ENCODE measurements around the gene HUWE1.
"Not testable (repeated sequence)": the region's sequence is repeated elsewhere in the genome, so short reads cannot be mapped to it uniquely, and the experiment has no call there.

The HUWE1 gene, protein sequence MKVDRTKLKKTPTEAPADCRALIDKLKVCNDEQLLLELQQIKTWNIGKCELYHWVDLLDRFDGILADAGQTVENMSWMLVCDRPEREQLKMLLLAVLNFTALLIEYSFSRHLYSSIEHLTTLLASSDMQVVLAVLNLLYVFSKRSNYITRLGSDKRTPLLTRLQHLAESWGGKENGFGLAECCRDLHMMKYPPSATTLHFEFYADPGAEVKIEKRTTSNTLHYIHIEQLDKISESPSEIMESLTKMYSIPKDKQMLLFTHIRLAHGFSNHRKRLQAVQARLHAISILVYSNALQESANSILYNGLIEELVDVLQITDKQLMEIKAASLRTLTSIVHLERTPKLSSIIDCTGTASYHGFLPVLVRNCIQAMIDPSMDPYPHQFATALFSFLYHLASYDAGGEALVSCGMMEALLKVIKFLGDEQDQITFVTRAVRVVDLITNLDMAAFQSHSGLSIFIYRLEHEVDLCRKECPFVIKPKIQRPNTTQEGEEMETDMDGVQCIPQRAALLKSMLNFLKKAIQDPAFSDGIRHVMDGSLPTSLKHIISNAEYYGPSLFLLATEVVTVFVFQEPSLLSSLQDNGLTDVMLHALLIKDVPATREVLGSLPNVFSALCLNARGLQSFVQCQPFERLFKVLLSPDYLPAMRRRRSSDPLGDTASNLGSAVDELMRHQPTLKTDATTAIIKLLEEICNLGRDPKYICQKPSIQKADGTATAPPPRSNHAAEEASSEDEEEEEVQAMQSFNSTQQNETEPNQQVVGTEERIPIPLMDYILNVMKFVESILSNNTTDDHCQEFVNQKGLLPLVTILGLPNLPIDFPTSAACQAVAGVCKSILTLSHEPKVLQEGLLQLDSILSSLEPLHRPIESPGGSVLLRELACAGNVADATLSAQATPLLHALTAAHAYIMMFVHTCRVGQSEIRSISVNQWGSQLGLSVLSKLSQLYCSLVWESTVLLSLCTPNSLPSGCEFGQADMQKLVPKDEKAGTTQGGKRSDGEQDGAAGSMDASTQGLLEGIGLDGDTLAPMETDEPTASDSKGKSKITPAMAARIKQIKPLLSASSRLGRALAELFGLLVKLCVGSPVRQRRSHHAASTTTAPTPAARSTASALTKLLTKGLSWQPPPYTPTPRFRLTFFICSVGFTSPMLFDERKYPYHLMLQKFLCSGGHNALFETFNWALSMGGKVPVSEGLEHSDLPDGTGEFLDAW (N-terminal part only)

DNA sequence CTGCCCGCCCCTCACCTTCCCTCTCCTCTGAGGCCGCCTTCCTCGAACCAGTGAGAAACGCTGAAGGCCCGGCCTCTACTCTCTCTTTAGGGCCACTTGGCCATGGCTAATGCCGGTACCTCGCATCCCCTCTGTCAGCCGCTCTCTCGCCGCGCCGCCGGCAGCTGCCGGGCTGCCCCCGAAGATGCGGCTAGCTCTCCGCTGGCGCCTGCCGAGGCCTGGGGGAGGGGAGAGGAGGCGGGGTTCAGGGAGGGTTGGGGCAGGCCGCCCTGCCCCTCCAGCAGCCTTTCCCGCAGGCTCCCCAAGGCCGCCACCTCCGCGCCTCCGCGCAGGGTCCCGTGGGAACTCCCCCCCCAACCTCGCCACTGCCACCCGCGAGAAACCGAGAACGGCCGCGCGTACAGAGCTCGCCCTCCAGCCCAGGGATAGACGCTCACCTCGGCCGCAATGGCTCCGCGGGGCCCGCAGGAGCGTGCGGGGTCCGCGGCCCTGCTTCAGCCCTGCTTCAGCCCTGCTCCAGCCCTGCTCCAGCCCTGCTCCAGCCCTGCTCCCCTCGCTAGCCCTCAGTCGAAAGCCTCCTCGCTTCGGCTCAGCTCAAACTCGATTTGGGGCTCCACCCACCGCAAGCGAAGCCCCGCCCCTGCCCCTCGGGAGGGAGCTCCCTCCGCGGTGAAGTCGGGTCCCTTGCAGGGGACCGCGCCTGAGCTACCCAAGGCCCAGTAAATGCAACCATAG, at the start of gene HUWE1:
Gene HUWE1, minus strand, starts transcription at position 569 of the 735 bp plus-strand sequence. CDS start 32,612 bp downstream, outside the sequence.
- peak in 12 of 14 donors; percentile 33 to 79 (median 61) for DNase-seq

DNA sequence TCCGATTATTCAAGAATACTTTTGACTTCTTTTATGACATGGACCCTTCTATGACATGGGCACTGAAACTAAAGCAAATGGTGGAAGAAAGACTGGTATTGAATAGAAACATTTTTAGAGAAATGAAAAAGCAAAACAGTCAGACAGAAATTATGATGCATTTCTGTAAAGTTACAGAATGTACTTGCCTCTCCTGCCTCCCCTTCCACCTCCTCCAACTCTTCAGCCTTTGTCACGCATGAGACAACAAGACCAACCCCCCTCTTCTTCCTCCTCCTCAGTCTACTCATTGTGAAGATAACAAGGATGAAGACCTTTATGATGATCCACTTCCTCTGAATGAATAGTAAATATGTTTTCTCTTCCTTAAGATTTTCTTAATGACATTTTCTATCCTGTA, 46.3 kb upstream of the HUWE1 start:
- no peak for DNase-seq

DNA sequence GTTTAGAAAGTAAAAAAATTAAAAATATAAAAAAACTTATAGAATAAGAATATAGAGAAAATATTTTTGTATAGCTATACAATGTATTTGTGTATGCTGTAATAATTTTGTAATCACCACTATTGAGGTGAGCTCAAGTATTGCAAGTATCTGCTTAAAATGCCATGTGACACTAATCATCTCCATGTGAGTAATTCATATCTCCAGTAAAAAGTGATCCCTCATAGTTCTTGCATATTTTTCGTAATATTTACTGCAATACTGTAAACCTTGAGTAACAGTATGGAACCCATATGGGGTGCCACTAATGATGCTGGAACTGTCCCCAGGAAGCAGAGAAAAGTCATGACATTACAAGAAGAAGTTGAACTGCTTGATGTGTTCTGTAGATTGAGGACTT, 43.2 kb upstream of the HUWE1 start:
- DNase-seq, result no peak

DNA sequence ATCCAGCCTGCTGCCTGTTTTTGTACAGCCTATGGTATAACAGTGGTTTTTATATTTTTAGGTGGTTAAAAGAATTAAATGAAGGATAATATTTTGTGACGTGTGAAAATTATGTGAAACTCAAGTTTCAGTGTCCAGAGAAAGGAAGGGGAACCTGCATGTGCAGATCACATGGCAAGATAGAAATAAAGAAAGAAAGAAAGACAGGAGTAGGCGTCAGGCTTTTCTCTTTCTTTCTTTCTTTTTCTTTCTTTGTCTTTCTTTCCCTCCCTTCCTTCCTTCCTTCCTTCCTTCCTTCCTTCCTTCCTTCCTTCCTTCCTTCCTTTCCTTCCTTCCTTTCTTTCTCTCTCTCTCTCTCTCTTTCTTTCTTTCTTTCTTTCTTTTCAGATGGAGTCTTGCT, 42.0 kb upstream of the HUWE1 start:
- DNase-seq, result no peak

DNA sequence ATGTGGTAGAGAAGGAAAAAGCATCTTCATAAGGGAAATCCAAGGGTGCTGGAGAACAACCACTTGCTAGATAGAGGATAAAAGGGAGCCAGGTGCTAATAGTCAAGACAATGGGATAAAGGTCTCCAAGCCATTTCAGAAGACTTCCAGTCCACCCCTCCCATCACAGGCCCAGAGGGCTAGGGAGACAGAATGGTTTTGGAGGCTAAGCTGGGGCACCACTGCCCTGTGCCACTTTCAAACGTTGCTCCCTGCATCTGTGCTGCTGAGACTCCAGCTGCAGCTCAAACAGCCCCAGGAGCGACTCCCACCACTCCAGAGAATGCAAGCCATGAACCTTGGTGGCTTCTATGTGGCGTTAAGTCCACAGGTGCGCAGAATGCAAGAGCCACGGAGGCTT, 38.4 kb upstream of the HUWE1 start:
- DNase-seq, result no peak

DNA sequence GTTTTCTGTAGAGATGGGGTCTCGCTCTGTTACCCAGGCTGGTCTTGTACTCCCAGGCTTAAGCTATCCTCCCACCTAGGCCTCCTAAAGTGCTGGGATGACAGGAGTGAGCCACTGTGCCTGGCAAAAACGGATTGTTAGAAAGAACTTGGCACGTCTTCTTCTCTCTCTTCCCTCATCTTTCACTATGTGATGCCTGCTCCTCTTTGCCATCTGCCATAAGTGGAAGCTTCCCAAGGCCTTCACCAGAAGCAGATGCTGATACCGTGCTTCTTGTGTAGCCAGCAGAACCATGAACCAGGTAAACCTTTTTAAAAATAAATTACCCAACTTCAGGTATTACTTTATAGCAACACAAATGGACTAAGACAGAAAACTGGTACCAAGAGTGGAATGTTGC, 36.9 kb upstream of the HUWE1 start:
- peak in 1 of 14 donors; percentile 11 for DNase-seq

DNA sequence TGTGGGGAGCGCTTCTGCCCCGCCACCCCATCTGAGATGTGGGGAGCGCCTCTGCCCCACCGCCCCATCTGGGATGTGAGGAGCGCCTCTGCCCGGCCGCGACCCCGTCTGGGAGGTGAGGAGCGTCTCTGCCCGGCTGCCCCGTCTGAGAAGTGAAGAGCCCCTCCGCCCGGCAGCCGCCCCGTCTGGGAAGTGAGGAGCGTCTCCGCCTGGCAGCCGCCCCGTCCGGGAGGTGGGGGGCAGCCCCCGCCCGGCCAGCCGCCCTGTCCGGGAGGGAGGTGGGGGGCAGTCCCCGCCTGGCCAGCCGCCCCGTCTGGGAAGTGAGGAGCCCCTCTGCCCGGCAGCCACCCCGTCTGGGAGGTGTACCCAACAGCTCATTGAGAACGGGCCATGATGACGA, 35.1 kb upstream of the HUWE1 start:
- not testable (repeated sequence) for DNase-seq

DNA sequence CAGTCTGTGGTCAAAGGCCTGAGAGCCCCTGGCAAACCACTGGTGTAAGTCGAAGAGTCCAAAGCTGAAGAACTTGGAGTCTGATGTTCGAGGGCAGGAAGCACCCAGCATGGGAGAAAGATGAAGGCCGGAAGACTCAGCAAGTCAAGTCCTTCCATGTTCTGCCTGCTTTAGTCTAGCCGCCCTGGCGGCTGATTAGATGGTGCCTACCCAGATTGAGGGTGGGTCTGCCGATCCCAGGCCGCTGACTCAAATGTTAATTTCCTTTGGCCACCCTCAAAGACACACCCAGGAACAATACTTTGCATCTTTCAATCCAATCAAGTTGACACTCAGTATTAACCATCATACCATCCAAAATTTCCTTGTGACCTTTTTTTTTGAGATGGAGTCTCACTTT, 33.1 kb upstream of the HUWE1 start:
- not testable (repeated sequence) for DNase-seq

DNA sequence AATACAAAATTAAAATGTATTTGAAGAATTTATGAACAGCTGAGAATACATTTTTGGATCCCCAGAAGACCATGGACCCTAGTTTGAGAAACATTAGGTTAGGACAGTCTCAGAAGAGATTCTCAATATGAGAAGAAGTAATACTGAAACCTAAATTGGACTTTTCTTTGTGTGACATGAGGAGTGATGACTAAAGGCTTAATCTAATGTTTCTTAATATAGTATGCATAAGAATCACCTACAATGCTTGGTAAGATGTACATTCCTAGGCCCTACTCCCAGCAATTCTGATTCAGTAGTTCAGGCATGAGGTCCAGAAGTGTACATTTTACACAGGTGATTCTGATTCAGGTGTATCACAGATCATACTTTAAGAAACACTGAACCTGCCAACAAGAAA, 31.6 kb upstream of the HUWE1 start:
- DNase-seq, result no peak

DNA sequence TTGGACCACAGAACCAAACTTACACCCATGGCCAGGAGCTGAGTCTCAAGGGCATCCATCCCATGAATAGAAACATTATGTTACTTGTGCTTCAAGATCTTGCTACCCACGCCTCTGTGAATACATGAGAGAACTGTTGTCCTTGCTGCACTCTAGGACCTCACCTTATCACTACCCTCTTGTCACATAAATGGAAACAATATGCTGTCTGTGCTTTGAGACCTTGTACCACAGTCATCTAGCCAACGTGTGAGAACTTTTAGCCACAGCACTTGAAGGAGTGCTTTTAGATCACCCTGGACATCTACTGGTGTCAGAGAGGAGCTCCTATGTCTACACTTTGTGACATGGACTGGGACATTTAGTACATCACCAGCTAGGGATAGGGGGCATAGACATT, 30.7 kb upstream of the HUWE1 start:
- no peak for DNase-seq

DNA sequence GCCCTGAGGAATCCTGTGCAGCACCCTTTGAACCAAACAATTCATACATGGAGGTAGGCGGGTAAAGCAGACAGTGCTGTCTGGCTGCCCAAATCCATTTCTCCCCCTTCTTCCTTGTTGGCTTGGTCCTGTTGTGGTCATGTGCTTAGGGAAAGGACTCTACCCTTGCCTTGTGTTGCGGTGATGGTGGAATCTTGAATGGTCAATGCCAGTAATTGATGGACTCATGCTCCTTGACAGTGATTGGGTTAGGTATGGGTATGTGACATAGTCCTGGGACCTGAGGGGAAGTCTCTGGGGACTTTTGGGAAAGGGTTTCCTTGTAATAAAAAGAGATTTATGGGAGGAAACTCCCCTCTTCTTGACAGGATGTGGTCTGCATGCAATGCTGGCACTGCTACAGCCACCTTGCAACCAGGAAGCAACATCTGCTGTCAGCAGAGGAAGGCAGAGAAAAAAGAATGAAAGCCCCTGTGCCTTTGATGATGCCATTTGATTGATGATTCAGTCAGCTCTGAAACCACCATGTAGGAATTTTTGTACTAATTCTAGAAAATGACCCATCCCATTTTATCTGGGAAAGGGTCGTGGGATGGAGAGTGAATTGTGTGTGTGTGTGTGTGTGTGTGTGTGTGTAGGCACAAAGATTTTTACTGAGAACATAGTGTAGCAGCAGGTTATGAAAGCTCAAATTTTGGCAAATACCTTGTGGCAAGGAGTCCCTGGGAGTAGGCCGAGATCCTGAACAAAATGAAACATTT, 30.0 kb upstream of the HUWE1 start:
- DNase-seq, result no peak

DNA sequence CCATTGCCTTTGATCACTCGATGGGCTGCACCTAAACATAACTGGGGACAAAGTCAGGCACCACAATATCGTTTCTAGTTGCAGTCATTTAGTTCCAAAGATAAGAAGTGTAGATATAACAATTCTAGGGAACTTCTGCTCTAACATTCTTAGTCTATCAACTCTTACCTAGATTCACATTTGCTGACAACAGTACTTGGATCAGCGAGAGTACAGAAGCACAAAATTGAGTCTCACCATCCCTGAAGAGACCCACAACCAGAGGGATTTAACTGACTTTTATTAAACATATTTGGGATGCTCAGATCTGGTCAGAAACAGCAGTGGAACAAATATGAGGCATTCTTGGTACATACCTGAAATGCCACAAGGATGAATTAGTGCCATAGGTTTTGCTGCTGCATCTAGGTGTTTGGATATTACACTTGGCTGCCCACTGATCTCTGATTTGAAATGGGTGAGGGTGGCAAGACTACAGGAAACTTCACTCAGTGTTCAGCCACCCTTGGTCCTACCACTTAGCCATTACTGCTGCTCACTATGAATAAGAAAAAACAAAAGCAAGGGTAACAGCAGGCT, 28.9 kb upstream of the HUWE1 start:
- no peak for DNase-seq

DNA sequence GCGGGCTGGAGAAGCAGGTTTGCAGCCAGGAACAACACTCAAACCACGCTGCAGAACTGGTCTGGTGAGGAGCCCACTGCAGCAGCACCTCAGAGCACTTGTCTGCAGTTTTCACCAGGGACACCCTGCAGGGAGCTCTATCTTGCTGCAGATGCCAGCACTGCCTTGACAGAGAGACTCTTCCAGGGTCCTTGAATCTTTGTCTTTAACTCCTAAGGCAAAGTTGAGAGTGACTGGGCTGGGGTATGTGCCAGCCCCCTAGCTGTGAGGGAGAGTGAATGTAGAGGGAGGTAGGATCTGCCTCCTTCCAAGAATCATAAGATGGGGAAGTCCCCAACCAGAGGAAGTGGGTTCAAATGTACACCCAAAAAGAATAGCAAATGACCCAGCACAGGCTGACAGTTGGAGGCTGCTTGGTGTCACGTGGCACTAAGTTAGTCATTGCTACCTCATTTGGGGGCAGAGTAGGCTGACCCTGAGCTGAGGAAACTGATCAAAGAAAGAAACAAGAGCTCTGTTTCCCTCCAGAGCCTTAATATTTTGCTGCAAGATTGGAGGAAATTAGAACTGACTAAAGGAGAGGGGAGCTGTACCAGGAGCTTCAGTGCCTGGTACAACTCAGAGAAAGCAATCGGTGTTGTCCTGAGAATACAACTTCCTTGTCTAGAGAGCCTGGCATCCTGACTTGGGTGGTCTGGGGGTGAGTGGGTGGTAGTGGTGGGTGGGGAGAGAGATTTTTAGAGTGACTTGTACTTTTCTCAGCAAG, 28.2 kb upstream of the HUWE1 start:
- no peak for DNase-seq

DNA sequence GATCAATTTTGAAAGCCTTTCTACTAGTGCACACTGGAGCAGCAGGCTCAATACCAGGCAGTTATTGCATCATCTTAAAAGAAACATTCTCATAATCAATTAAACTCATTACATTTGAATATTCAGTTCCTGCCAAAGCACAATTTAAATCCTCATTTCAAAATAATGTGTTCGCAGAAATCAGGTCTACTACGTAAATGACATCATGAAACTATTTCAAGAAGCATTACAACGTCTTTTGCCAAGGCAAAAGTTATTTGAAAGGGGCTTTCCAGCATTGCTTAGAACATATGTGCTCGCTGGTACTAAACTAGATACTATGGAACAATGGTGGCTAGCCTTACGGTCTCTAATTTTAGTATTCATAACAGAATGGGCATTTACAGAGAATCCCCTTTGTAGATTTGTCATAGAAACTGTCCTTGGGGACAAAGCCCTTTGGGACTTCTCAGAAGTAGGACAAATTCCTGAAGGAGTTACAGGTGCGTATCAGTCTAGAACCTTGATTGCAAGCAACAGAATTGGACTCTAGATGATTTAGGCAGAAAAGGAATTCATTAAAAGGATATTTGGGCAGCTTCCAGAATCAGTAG, 27.6 kb upstream of the HUWE1 start:
- no peak for DNase-seq

DNA sequence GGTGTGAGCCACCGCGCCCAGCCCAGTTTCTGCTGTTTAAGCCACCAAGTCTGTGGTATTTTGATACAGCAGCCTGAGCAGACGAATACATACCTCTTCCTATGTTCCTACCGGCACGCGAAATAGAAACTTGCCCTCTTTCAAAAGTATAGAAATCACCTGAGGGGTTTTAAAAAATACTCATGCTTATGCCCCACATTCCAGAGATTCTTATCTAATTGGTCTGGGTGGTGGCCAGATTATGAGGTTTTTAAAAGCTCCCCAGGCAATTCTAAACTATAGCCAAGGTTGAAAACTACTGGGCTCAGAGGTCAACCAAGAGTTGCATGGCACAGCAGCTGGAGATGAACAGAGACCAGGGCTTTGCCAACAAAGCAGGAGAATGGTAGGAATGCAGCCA, 24.9 kb upstream of the HUWE1 start:
- no peak for DNase-seq

DNA sequence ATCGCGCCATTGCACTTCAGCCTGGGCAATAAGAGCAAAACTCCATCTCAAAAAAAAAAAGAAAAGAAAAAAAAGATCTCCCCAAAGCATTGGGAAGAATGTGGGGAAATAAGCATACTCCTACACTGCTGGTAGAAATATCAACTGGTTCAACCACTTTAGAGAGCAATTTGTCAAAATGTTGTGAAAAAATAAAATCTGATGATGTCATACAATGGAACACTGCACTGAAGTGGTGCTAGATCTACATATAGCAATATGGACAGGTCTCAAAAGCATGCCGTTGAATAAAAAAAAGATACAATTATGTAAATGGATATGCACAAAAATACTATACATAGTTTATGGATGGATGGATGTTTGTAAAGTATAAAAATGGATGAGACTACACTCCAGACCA, 18.3 kb upstream of the HUWE1 start:
- no peak for DNase-seq

DNA sequence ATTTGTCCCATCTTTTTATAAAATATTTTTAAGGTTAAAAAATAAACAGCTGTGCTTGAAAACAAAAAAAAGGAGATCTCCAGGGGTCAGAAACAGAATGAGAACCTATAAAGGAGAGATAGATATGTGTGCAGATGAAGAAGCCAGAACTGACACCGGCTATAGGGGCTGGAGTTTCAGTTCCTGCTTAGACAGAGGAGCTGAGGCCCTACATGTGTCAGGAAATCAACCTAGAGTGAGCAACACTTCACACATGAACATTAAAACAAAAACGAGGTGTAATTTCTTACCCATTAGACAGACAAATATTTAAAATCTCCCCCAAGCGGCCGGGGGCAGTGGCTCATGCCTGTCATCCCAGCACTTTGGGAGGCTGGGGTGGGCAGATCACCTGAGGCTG, 17.8 kb upstream of the HUWE1 start:
- DNase-seq, result no peak

DNA sequence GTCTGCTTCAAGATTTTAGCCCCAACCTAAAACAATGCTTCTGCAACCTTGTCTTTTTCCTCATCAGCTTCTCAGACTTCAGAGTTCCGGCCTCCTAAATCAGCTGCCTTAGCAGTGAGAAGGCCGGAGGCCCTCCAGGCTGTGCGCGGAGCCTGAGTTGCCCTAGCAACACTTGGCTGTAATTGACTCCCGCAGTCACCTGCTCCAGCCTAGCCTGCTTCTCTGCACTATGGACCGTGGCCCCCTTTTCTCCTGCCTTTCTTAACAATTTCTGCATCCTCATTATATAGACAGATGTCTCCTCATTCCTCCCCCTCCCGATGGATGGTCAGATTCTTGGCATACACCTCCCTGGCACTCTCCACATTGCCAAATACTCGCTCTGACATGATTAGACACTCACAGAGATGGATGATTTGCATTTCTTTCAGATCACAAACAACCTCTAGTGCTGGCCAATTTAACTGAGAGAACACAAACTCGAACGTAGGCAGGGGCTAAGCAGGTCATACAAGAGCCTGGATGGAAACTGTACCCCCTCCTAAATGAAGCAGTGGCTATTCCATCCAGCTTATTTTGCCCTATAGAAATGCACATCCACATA, 9.5 kb upstream of the HUWE1 start:
- DNase-seq, result peak in 5 of 14 donors; percentile 0 to 65 (median 9)

DNA sequence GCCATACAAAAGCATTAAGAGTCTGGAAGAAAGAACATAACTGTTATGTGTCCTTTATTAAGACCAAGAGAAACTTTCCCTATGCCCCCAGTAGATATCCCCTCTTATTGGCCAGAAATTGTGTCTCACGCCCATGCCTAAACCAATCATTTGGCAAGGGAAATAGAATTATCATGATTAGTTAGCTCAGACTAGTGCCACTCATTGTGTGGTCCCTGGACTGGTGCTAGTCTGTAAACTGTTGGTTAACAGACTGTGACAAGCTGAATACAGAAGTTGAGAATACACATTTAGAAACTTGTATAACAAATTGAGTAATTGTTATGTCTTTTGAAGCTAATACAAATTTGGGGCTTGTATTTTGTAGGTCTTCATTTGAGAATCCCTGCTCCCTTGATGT, 8.1 kb upstream of the HUWE1 start:
- no peak for DNase-seq

All from C1 segment of cervical spinal cord (tissue), 14 donors.